AG20443 (cell line): ENCODE data around the gene PXDN.
"Not testable (repeated sequence)": the region's sequence is repeated elsewhere in the genome, so short reads cannot be mapped to it uniquely, and the experiment has no call there.

Source experiments
- DNase-seq: peaks from one replicate; pipeline ENCODE4 v3.0.0; 2012; ENCODE audit warnings: low spot score, mixed read lengths

The PXDN gene

GRCh38 chr2:1631292-1632001 is 112.9 kb downstream of the PXDN start:
- DNase-seq = no peak

DNA sequence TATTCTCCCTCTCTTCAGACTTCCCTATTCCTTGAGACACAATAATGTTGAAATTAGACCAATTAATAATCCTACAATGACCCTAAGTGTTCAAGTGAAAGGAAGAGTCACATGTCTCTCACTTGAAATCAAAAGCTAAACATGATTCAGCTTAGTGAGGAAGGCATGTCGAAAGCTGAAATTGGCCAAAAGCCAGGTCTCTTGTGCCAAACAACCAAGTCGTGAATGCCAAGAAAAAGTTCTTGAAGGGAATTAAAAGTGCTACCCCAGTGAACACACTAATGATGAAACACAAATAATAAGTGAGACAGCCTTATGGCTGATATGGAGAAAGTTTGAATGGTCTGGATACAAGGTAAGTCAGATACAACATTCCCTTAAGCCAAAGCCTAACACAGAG is 115.4 kb downstream of the PXDN start:
- no peak for DNase-seq

DNA sequence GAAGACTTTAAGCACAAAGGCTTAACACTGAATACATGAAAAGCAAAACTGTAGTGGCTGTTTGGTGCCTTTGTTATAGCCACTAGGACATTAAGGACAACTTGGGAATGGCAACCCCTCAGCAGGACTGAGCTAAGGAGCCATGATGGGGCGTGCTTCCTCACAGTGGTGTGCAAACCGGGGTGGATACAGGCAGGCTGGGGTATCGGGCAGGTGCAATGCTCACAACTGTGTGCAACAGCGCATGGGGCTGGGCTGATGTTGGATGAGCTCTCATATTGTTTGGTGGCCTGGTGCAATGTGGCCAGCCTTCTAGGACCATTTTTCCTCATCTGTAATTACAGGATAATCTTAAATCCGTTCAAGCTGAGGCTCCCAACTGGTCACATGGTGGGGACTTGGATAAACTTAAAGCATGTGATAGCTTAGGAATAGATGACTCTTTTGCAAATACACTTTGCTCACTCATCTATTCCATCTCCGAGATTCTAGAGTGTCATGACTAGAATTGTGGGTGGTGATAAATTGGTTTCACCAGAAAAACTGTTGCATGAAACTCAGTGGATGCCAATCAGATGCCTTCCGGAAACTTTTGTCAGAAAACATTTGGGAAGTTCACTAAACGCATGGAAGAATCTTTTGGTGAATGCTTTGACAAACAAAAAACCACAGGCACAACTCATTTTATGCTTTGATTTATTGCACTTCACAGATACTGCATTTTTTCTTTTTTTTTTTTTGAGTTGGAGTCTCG is 116.5 kb downstream of the PXDN start:
- DNase-seq = no peak

GRCh38 chr2:1626271-1626681 is 118.0 kb downstream of the PXDN start:
- no peak for DNase-seq

DNA sequence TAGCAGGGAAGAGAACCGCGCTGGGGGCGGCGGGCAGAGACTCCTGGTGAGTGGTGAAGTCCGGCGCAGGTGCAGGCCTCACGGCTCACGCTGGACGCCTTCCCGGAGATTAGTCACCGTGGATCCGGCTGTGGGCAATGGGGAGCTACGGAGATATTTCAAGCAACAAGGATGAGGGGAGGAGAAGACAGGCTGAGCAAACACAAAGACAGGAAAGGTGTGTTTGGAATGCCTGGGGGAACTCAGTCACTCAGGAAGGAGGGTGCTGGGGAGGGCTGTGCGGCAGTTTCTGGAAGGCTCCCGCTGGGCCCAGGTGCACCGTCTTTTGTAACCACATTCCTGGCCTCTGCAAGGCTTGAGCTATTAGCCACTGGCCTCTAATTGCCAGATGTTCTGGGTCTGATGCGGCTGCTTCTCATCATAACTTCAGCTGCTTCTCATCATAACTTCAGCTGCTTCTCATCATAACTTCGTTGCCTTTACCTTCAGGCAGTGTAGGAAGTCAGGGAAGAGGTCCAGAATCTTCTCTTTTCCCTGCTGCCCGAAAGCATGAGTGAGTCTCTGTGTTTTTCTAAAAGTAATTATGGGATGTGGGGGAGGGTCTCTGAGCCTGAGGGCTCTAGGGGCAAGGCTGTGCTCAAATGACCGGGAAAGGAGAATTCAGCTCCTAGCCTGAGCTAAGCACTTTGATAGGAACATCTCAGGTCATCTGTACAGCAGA is 118.9 kb downstream of the PXDN start:
- DNase-seq = peak; percentile 69

- no peak for DNase-seq
Observed at GRCh38 chr2:1623906-1624445, 120.3 kb downstream of the PXDN start.

GRCh38 chr2:1622521-1623200 is 121.7 kb downstream of the PXDN start:
- no peak for DNase-seq

DNA sequence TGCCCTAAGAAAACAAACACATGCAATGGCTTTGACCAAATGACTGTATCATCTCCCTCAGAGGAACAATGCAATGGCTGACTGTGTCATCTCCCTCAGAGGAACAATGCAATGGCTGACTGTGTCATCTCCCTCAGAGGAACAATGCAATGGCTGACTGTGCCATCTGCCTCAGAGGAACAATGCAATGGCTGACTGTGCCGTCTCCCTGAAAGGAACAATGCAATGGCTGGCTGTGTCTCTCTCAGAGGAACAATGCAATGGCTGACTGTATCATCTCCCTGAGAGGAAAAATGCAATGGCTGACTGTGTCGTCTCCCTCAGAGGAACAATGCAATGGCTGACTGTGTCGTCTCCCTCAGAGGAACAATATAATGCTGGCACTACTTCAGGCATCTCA is 122.3 kb downstream of the PXDN start:
- DNase-seq = not testable (repeated sequence)

GRCh38 chr2:1621501-1621900 is 122.8 kb downstream of the PXDN start:
- no peak for DNase-seq

DNA sequence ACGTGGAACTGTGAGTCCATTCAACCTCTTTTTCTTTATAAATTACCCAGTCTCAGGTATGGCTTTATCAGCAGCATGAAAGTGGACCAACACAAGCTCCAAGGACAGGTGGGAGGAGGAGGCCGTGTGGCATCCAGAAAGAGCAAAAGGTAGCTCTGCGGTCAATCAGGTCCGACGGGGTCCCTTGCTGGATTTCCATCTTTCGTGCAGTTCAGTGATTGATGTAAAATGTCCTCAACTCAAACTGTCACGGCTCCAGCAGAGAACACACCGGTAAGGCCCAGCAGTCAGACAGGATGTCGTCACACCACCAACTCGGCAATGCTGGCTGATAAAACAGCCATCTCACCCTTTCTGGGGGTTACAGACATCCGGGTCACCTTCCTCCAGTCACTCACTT is 123.3 kb downstream of the PXDN start:
- no peak for DNase-seq

DNA sequence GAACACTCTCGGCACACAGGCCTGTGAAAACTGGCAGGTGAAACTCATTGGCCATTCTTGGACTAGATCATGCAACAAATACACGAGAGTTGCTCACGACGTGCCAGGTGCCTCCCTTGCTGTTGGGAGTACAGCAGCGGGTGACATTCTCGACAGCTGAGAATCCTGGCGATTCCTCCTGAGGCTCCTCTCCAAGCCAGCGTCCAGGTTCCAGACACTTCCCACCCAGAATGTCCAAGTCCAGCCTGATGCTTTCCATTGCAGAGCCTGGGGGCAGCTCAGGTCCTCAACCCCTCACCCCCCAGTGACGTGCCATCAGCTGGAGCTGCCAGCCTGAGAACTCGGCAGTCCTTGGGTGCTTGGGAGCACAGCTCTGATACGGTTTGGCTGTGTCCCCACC is 124.2 kb downstream of the PXDN start:
- DNase-seq = no peak

DNA sequence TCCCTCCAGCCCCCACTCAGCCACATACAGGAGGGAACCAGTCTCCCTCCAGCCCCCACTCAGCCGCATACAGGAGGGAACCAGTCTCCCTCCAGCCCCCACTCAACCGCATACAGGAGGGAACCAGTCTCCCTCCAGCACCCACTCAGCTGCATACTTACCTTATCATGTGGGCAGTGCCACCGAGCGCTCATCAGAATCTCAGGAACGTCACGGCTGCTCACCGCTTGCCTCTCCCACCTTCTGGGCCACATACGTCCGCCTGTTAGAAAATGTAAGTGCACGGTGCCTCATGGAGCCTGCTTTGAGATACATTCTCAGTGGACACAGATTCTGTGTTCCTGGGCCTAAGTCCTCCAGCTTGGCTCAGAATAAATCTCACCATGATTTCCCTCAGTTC is 124.8 kb downstream of the PXDN start:
- DNase-seq = no peak

GRCh38 chr2:1618974-1619373 is 125.3 kb downstream of the PXDN start:
- DNase-seq = no peak

DNA sequence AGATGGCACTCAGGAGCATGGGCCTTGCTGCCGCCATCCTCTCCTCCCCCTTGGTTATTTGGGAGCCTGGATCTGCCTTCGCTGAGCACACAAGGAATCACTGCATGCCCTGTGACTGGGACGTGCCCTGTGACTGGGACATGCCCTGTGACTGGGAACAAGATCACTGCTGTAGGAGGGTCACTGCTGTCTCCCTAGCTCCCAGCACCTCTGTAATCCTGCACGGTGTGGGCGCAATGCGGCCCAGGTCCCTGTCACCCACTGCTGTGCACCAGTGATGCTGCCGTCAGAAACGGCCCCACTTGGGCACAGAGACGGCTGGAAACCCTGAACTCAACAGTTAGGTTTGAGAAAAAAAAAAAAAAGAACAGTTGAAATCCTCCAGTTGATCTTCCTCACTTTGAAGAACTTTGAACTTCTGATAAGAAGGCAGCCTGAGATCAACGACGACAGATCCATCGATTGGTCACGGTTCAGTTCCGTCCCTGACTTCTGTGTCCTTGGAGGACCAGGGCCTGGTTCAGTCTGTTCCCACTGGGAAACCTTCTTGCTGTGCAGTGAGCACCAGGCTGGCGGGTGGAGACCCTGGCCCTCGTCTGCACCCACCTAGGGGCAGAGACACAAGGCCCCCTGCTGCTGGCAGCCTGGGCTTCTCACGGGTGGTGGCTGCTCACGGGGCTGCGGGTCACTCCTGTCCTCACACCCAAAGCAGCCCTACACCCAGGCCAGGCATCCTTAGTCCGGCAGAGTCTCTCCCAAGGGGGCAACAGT is 125.9 kb downstream of the PXDN start:
- DNase-seq = no peak

GRCh38 chr2:1617425-1618021 is 126.8 kb downstream of the PXDN start:
- no peak for DNase-seq

GRCh38 chr2:1614564-1614963 is 129.8 kb downstream of the PXDN start:
- DNase-seq = no peak

DNA sequence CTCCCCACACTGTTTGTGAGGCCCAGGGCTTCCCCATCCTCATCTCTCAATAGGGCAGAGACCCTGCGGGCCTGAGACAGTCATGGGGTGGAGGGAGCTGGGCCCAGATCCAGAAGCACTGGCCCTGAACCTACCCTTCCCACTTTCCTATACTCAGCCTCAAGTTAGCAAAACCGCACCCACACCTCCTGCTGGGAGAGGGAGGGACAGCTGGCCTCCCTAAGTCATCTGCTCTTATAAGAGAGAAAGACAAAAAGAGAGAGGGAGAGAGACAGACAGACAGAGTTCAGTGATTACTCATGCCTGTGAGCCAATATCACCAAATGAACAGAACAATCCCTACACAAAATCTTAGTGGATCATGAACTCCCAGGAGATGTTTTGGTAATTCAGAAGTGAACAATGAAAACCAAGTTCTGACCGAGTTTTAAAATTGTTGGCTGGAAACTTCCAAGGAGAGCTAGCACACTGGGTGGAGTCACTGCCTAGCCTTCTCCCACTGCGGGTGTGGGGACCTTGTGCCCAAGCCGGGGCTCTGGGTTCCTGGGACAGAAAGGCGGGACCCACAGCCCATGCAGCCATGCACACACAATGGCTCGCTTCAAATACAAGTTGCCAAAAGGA is 130.5 kb downstream of the PXDN start:
- DNase-seq = peak; percentile 41

- no peak for DNase-seq
Observed at GRCh38 chr2:1613078-1613445, 131.3 kb downstream of the PXDN start.

DNA sequence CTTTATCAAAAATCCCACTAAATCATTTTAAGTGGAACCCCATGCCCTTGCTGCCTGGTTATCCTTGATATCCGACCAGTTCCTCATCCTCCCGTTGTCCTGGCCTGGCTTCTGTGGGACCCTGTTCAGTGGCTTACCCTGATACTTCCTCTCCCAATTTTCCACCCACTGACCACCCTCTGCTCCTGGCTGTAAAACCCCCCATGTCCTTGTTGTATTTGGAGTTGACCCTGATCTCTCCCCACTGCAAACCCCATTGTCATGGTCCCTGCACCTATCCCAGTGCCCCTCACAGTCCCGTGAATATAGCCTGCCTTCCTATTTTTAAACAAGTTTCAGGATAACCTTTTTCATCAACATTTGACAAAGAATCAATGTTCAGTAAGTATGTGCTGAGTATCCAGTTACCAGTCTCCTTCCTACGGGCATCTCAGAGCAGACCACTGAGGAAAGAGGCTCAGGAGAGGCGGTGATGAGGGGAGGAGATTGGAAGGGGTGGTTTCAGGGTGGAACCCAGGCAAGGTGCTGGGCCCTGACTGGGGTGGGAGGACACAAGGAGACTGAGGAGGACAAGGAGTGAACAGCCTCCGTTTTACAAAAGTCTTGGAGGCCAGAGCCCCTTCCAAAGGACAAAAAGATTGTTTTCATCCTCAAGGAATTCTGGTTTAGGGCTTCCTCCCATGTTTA is 131.8 kb downstream of the PXDN start:
- no peak for DNase-seq

DNA sequence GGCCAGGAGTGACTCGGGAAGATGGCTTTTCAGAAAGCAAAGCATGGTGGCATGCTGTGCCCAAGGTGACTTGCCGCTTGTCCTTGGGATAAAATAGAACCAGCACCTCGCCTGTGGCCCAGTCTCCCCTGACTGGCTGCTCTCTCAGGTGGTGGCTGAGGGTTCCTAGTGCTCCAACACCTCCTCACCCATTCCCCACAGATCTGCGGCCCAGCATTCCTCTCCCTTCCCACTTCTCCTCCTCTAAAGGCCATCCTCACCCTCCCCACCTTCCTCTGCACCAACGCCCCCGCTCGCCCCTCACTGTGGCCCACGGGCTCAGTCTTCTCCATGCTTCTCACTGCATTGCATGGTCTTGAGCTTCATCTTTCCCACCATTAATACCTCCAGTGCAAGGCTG is 132.4 kb downstream of the PXDN start:
- no peak for DNase-seq
